MCF 10A (cell line): ENCODE results near the gene TMEM144. TPM values are rescaled to one million over a fixed set of nuclear protein-coding genes. Genes with fewer than 3 reads are reported as not detected.

Experiments used
- BruUV-seq: library from RNA; stranded (reverse); fragments of 400-500 nt; replicated peaks from 2 replicates; lab custom pipeline; 2021; lab: Mats Ljungman, UMichigan
- CTCF ChIA-PET: fragments of 300-600 bp; sonication (Branson Sonifier 250); formaldehyde crosslinking; extraction: SDS; loops from one replicate; lab custom pipeline; 2021; ENCODE audit warnings: antibody characterized with exemption, inconsistent platforms; lab: Yijun Ruan, JAX
- POLR2A ChIA-PET: fragments of 300-600, 350-650 bp; sonication (Branson Sonifier 250); formaldehyde crosslinking; extraction: SDS; loops from one replicate; lab custom pipeline; 2020; ENCODE audit warnings: antibody characterized with exemption, inconsistent platforms; lab: Yijun Ruan, JAX
- DNase-seq: peaks from one replicate; pipeline ENCODE4 v3.0.0-alpha.2; 2018; ENCODE audit not compliant: unreplicated experiment
- H3K27ac Mint-ChIP-seq: one replicate; pipeline ENCODE4 v1.8.0; 2022; ENCODE audit warnings: mild to moderate bottlenecking, low read depth, mixed read lengths; ENCODE audit not compliant: unreplicated experiment
- H3K27me3 Mint-ChIP-seq: one replicate; pipeline ENCODE4 v1.8.0; 2022; ENCODE audit warnings: mixed read lengths; ENCODE audit not compliant: insufficient read depth, unreplicated experiment
- H3K36me3 Mint-ChIP-seq: one replicate; pipeline ENCODE4 v1.8.0; 2022; ENCODE audit warnings: mild to moderate bottlenecking, moderate library complexity, mixed read lengths; ENCODE audit not compliant: insufficient read depth, unreplicated experiment
- H3K4me1 Mint-ChIP-seq: one replicate; pipeline ENCODE4 v1.8.0; 2022; ENCODE audit warnings: mixed read lengths; ENCODE audit not compliant: insufficient read depth, unreplicated experiment
- H3K4me3 Mint-ChIP-seq: one replicate; pipeline ENCODE4 v1.8.0; 2022; ENCODE audit warnings: mild to moderate bottlenecking, moderate library complexity, mixed read lengths; ENCODE audit not compliant: unreplicated experiment
- H3K9me3 Mint-ChIP-seq: one replicate; pipeline ENCODE4 v1.8.0; 2022; ENCODE audit warnings: mixed read lengths; ENCODE audit not compliant: unreplicated experiment
- intact Hi-C: fragments of 100-400 bp; cut with micrococcal nuclease; formaldehyde crosslinking; loops from 2 replicates; pipeline ENCODE4 v1.14.1; 2022
- total RNA-seq: library from RNA; stranded (reverse); gene quantifications from 2 replicates; pipeline ENCODE4 v1.2.3, GENCODE V29; 2022
- TF ChIP-seq, protein P1 (sequence below): fragments of 200-600 bp; IDR thresholded peaks from one replicate; pipeline ENCODE4 v1.8.0; 2022; ENCODE audit warnings: antibody characterized with exemption, mild to moderate bottlenecking; ENCODE audit not compliant: unreplicated experiment

The TMEM144 gene
- total RNA-seq, 1 experiment from 2014 or later: 6.4 TPM

DNA sequence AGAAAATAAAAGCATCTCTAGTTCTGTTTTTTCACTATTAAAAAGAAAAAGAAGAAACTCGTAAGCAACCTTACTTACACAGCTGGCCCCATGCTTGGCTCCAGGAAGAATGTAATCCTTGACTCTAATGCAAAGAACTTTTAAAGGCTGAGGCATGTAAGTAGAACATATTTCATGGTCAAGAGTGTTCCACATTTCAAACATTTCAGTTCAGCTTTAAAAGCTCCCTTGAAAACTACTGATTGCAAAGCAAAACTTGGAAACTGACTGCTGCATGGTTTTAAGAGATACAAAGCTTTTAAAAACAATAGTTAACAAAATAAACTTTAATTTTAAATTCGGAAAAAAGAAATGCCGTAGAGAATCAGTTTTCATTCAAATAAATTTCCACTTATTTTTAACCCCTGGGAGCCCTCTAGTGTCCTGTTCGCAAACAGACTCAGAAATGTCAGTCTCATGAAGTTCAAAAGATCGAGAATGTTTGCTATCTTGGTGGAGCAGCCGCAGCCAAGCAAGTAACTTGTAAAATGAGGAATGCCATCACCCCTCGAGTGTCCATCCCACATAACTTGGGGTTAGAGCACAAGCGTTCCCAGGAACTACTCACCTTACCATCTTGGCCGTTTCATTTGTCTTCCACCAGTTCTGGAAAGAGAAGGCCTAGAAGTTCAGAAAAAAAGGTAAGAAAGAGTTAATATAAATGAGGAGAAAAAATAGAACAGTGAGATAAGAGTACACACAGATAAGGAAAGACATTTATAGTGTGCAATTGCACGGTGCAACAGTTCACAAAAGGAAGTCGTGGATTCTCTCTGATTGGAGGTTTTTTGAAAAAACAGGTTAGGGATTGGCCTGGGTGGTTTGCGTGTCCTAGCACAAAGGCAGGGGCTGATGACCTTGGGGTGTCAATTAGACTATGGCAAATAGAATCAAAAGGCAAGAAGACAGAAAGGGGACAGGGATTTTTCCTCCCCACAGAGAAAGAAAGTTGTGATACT is 37.7 kb upstream of the TMEM144 start, which contains the start of gene GASK1B:
TSS of gene GASK1B (minus strand) at position 765 of the 998 bp plus-strand sequence. CDS start 1,650 bp downstream, outside the sequence.
- Mint-ChIP-seq H3K4me1 (peaks cover 42% of the 10 kb centered on the region), H3K36me3 (peaks cover 15% of the 10 kb centered on the region), H3K4me3 (peak within 1 kb of the TSS; percentile 71), H3K27ac (peak within 1 kb of the TSS; percentile 62), H3K9me3 (no peaks in the 10 kb centered on the region), H3K27me3 (no peaks in the 10 kb centered on the region)
- peak; percentile 68 for DNase-seq
- intact Hi-C loops: loop anchor here (1.0 to 5.0 kb wide), 4 partner anchors 50 to 1695 kb away; no protein-coding TSS in a partner anchor
- no TSS peak for BruUV-seq
- CTCF ChIA-PET: interaction anchor here (0.7 to 5.2 kb wide), 26 partner anchors 10 to 442 kb away, joined by 3 to 71 read pairs (median 6); no protein-coding TSS in a partner anchor
- TF ChIP-seq, protein P1, sequence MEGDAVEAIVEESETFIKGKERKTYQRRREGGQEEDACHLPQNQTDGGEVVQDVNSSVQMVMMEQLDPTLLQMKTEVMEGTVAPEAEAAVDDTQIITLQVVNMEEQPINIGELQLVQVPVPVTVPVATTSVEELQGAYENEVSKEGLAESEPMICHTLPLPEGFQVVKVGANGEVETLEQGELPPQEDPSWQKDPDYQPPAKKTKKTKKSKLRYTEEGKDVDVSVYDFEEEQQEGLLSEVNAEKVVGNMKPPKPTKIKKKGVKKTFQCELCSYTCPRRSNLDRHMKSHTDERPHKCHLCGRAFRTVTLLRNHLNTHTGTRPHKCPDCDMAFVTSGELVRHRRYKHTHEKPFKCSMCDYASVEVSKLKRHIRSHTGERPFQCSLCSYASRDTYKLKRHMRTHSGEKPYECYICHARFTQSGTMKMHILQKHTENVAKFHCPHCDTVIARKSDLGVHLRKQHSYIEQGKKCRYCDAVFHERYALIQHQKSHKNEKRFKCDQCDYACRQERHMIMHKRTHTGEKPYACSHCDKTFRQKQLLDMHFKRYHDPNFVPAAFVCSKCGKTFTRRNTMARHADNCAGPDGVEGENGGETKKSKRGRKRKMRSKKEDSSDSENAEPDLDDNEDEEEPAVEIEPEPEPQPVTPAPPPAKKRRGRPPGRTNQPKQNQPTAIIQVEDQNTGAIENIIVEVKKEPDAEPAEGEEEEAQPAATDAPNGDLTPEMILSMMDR: peak; percentile 72
- POLR2A ChIA-PET: interaction anchor here (0.6 to 3.1 kb wide), 14 partner anchors 17 to 1381 kb away, joined by 3 to 14 read pairs (median 4); no protein-coding TSS in a partner anchor

DNA sequence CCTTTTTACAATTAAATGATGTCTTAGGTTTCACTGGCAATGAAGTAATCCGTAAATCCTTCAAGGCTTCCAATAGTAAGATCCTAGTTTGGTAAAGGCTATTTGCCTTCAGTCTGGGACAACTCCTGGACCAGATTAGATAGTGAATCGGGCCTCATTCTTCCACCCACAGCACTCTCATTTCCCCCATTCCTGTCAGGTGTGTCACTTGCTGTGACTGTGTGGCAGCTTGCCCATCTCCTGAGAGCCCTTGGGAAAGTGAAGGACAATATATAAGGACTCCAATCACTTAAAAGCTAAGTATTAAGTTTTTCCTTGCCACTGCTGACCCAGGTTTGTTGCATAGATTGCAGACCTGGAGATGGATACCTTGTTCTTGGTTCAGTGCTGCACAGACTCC is 34.2 kb upstream of the TMEM144 start:
- BruUV-seq: no TSS peak
- Mint-ChIP-seq H3K4me3 (no peak overlapping the region), H3K36me3 (peaks cover 17% of the 10 kb centered on the region), H3K27ac (no peak overlapping the region), H3K4me1 (peaks cover 27% of the 10 kb centered on the region), H3K9me3 (no peaks in the 10 kb centered on the region), H3K27me3 (no peaks in the 10 kb centered on the region)
- intact Hi-C loops: no loop called here
- ChIA-PET POLR2A (interaction anchor here (1.0 kb wide), 1 partner anchor 20 kb away, joined by 3 read pairs; no protein-coding TSS in a partner anchor), CTCF (interaction anchor here (0.6 to 0.7 kb wide), 3 partner anchors 143 to 568 kb away, joined by 3 to 4 read pairs (median 3); no protein-coding TSS in a partner anchor)
- TF ChIP-seq, protein P1: no peak
- peak; percentile 24 for DNase-seq

DNA sequence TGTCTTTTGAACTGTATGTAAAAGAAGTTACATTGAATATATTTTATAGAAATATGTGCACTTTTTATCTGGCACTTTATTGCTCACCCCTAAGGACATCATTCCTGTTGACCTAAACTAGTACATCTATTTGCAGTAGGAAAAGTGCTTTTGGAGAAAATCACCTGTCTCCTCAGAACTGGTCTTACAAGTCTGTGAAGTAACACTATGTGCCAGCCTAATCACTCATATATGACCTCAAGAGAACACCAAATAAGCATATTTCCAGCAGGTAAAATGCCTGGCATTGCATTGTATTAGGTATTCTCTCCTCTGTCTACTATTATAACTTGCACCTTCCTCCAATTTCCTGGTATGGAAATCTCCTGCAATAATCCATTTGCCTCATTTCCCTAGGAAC is 33.5 kb upstream of the TMEM144 start:
- Mint-ChIP-seq H3K4me1 (peaks cover 26% of the 10 kb centered on the region), H3K27ac (no peak overlapping the region), H3K36me3 (peaks cover 17% of the 10 kb centered on the region), H3K4me3 (no peak overlapping the region), H3K27me3 (no peaks in the 10 kb centered on the region), H3K9me3 (no peaks in the 10 kb centered on the region)
- DNase-seq: no peak
- CTCF ChIA-PET: interaction anchor here (1.4 kb wide), 1 partner anchor 179 kb away, joined by 3 read pairs; no protein-coding TSS in a partner anchor
- no TSS peak for BruUV-seq
- POLR2A ChIA-PET: interaction anchor here (1.0 kb wide), 1 partner anchor 19 kb away, joined by 3 read pairs; no protein-coding TSS in a partner anchor
- intact Hi-C loops: no loop called here
- TF ChIP-seq, protein P1: no peak

DNA sequence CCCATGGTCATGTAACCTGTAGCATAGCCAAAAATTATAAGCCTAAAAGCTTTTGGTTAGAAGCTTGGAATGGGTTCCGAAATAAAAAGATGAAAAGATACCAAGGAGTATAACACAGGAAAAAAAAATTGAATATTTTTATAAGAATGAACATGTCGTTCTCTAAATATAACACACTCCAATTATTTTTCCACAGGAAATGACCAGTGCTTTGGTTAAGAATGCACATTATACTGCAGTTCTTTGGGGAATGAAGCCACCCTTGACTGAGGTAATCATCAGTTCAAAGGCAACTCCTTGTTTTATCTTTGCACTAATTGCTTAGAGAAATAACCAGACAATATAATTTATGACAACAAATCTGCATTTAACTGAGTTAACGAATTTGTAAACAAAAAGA is 30.8 kb upstream of the TMEM144 start:
- Mint-ChIP-seq H3K36me3 (peaks cover 17% of the 10 kb centered on the region), H3K4me3 (no peak overlapping the region), H3K27me3 (no peaks in the 10 kb centered on the region), H3K4me1 (peaks cover 13% of the 10 kb centered on the region), H3K27ac (no peak overlapping the region), H3K9me3 (no peaks in the 10 kb centered on the region)
- no peak for DNase-seq
- ChIA-PET POLR2A (interaction anchor here (0.6 kb wide), 1 partner anchor 1366 kb away, joined by 3 read pairs; no protein-coding TSS in a partner anchor), CTCF (interaction anchor here (0.7 to 1.3 kb wide), 2 partner anchors 13 to 444 kb away, joined by 3 to 9 read pairs; no protein-coding TSS in a partner anchor)
- intact Hi-C loops: no loop called here
- TF ChIP-seq, protein P1: no peak
- no TSS peak for BruUV-seq
